B cell (primary cell): ENCODE measurements around the gene SAFB. TPM values are rescaled to one million over a fixed set of nuclear protein-coding genes. Genes with fewer than 3 reads are reported as not detected.
A peak's percentile ranks its signal among the peaks of the same experiment; 100 is the strongest.

Experiments
- ATAC-seq: fragments of 200-7000 bp; cut with Tn5 transposase; one replicate; pipeline ENCODE4 v1.10.0; 2021; ENCODE audit warnings: low read depth, mild to moderate bottlenecking, moderate number of reproducible peaks, moderate library complexity
- CTCF ChIA-PET: fragments of 350-600 bp; sonication (Branson Sonifier 250); formaldehyde crosslinking; loops from one replicate; lab custom pipeline; 2021; ENCODE audit warnings: antibody characterized with exemption, inconsistent platforms; lab: Charles Lee
- POLR2A ChIA-PET: fragments of 350-600 bp; sonication (Branson Sonifier 250); formaldehyde crosslinking; loops from one replicate; lab custom pipeline; 2021; ENCODE audit warnings: antibody characterized with exemption; lab: Charles Lee
- DNase-seq: peaks from one replicate; pipeline ENCODE4 v3.0.0; 2013
- H2AFZ ChIP-seq: 2 replicates; pipeline ENCODE4 v1.6.1; 2012; ENCODE audit warnings: mild to moderate bottlenecking, low read depth, low read length; ENCODE audit not compliant: insufficient read depth, poor library complexity, severe bottlenecking
- H3K27ac ChIP-seq, 2 donors: 1 replicate in 1 of 2; 2 replicates in 1 of 2; pipeline ENCODE4 v1.5.1; 2012 to 2013; ENCODE audit warnings: low read length in 2 of 2, mild to moderate bottlenecking in 2 of 2, moderate library complexity in 1 of 2
- H3K27me3 ChIP-seq, 4 experiments: fragments of 200-600 bp in 1 of 4; sonication (generic) in 1 of 4; replicated peaks in 1 of 4; 1 replicate in 2 of 4; 2 replicates in 2 of 4; pipeline versions ENCODE4 v1.6.1 to v1.7.0; 2013 to 2016; ENCODE audit warnings: low read length in 3 of 4, mild to moderate bottlenecking in 2 of 4, mixed read lengths in 1 of 4, moderate library complexity in 1 of 4; ENCODE audit not compliant: insufficient read depth in 4 of 4, control insufficient read depth in 3 of 4; ENCODE audit errors: control extremely low read depth in 1 of 4
- H3K36me3 ChIP-seq, 2 experiments: replicated peaks in 1 of 2; 1 replicate in 1 of 2; 2 replicates in 1 of 2; pipeline versions ENCODE4 v1.6.1 to v1.7.1; 2013; ENCODE audit warnings: low read length in 1 of 2; ENCODE audit not compliant: insufficient read depth in 2 of 2, control insufficient read depth in 1 of 2; ENCODE audit errors: control extremely low read depth in 1 of 2, extremely low read depth in 1 of 2
- H3K4me1 ChIP-seq, 2 donors: fragments of 200-600 bp in 1 of 2; sonication (generic) in 1 of 2; 1 replicate in 1 of 2; 2 replicates in 1 of 2; pipeline versions ENCODE4 v1.5.1 to v1.6.1; 2013 to 2017; ENCODE audit warnings: low read length in 2 of 2; ENCODE audit not compliant: control insufficient read depth in 2 of 2, insufficient read depth in 2 of 2
- H3K4me2 ChIP-seq: replicated peaks from 2 replicates; pipeline ENCODE3; 2012; ENCODE audit warnings: mild to moderate bottlenecking, low read depth, low read length; ENCODE audit not compliant: poor library complexity, severe bottlenecking
- H3K4me3 ChIP-seq, 5 experiments: fragments of 200-600 bp in 1 of 5; sonication (generic) in 1 of 5; 1 replicate in 3 of 5; 2 replicates in 2 of 5; pipeline versions ENCODE4 v1.5.1 to v1.7.0; 2011 to 2016; ENCODE audit warnings: low read length in 4 of 5, mild to moderate bottlenecking in 4 of 5, low read depth in 2 of 5, control low read depth in 1 of 5, moderate library complexity in 1 of 5; ENCODE audit not compliant: insufficient read depth in 1 of 5; ENCODE audit errors: control extremely low read depth in 1 of 5, extremely low read depth in 1 of 5
- H3K79me2 ChIP-seq: fragments of 200-600 bp; sonication (generic); one replicate; pipeline ENCODE4 v1.6.0; 2016; ENCODE audit warnings: low read length; ENCODE audit not compliant: control insufficient read depth, insufficient read depth
- H3K9ac ChIP-seq: fragments of 200-600 bp; sonication (generic); 2 replicates; pipeline ENCODE4 v1.6.1; 2017; ENCODE audit warnings: mild to moderate bottlenecking, low read length, moderate library complexity
- H3K9me3 ChIP-seq, 3 donors: one replicate each; pipeline versions ENCODE4 v1.6.1 to v1.7.1; 2013; ENCODE audit warnings: low read length in 2 of 3; ENCODE audit not compliant: control insufficient read depth in 2 of 3, insufficient read depth in 1 of 3; ENCODE audit errors: control extremely low read depth in 1 of 3
- H4K20me1 ChIP-seq: 2 replicates; pipeline ENCODE4 v1.6.0; 2012; ENCODE audit warnings: mild to moderate bottlenecking, low read length; ENCODE audit not compliant: insufficient read depth, control insufficient read depth, poor library complexity, severe bottlenecking
- H3K27ac Mint-ChIP-seq: one replicate; pipeline ENCODE4 v1.8.0; 2021; ENCODE audit warnings: mixed read lengths
- H3K27me3 Mint-ChIP-seq: one replicate; pipeline ENCODE4 v1.8.0; 2021; ENCODE audit warnings: mixed read lengths
- H3K4me1 Mint-ChIP-seq: one replicate; pipeline ENCODE4 v1.8.0; 2021; ENCODE audit warnings: mixed read lengths
- H3K4me3 Mint-ChIP-seq: one replicate; pipeline ENCODE4 v1.8.0; 2021; ENCODE audit warnings: mixed read lengths
- H3K9me3 Mint-ChIP-seq: one replicate; pipeline ENCODE4 v1.8.0; 2022; ENCODE audit warnings: mixed read lengths; ENCODE audit not compliant: insufficient read depth
- EZH2 ChIP-seq: IDR thresholded peaks from 2 replicates; pipeline ENCODE4 v1.6.1; 2012; ENCODE audit warnings: borderline replicate concordance, low read depth, mild to moderate bottlenecking, moderate library complexity, low read length; ENCODE audit not compliant: insufficient read depth, poor library complexity, severe bottlenecking
- WGBS: methylation state at CpG from one replicate; pipeline ENCODE4 v1.1.5; 2013; ENCODE audit warnings: missing lambda C conversion rate; ENCODE audit not compliant: insufficient coverage; 5-methylcytosine and 5-hydroxymethylcytosine counted together
- intact Hi-C: fragments of 100-400 bp; cut with micrococcal nuclease; formaldehyde crosslinking; loops from one replicate; pipeline ENCODE4 v1.10.0; 2022
- polyA plus RNA-seq: library from polyadenylated mRNA; depleted of rRNA; stranded (reverse); fragments of >200 nt; gene quantifications from 2 replicates; pipeline ENCODE4 v1.2.3, GENCODE V29; 2012
- total RNA-seq, 2 donors: library from RNA; stranded (reverse); fragments of 120-200 nt in 1 of 2; gene quantifications; 1 replicate in 1 of 2; 2 replicates in 1 of 2; pipeline versions ENCODE4 v1.2.3 to v1.2.4, GENCODE V29; 2013 to 2022
- TF ChIP-seq, protein P1 (sequence below): fragments of 200-600 bp; IDR thresholded peaks from one replicate; pipeline ENCODE4 v1.8.0; 2022; ENCODE audit warnings: antibody characterized with exemption, mild to moderate bottlenecking

Gene SAFB
- total and polyA plus RNA-seq, 2 donors (not counting 1 experiment from before 2014, with no cell fraction given): 91.0 to 221 TPM

- H3K27ac ChIP-seq: peak overlapping the region in 1 of 2 donors; percentile 30
- no peak overlapping the region for H3K9ac ChIP-seq
- no peaks in the 10 kb centered on the region for H3K27me3 ChIP-seq
- H3K36me3 ChIP-seq: peaks cover 0 to 53% of the 10 kb centered on the region in 2 experiments
- intact Hi-C loops: no loop called here
- H3K79me2 ChIP-seq: peaks cover 6% of the 10 kb centered on the region
- H3K9me3 ChIP-seq: no peaks in the 10 kb centered on the region
- H2AFZ ChIP-seq: no peak overlapping the region
- CTCF ChIA-PET: no interaction called here
- H4K20me1 ChIP-seq: peaks cover 55% of the 10 kb centered on the region
- no peak for TF ChIP-seq EZH2
- TF ChIP-seq, protein P1, sequence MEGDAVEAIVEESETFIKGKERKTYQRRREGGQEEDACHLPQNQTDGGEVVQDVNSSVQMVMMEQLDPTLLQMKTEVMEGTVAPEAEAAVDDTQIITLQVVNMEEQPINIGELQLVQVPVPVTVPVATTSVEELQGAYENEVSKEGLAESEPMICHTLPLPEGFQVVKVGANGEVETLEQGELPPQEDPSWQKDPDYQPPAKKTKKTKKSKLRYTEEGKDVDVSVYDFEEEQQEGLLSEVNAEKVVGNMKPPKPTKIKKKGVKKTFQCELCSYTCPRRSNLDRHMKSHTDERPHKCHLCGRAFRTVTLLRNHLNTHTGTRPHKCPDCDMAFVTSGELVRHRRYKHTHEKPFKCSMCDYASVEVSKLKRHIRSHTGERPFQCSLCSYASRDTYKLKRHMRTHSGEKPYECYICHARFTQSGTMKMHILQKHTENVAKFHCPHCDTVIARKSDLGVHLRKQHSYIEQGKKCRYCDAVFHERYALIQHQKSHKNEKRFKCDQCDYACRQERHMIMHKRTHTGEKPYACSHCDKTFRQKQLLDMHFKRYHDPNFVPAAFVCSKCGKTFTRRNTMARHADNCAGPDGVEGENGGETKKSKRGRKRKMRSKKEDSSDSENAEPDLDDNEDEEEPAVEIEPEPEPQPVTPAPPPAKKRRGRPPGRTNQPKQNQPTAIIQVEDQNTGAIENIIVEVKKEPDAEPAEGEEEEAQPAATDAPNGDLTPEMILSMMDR: no peak
- H3K4me1 ChIP-seq: peaks cover 10 to 13% of the 10 kb centered on the region in 2 donors
- ATAC-seq: peak; percentile 41
- peak; percentile 42 for DNase-seq
- Mint-ChIP-seq H3K27me3 (no peaks in the 10 kb centered on the region), H3K9me3 (no peaks in the 10 kb centered on the region), H3K4me1 (peaks cover 10% of the 10 kb centered on the region), H3K27ac (peak overlapping the region; percentile 26), H3K4me3 (peak overlapping the region; percentile 2)
- peak overlapping the region; percentile 34 for H3K4me2 ChIP-seq
- POLR2A ChIA-PET: interaction anchor here (0.6 kb wide), 1 partner anchor 714 kb away, joined by 4 read pairs; no protein-coding TSS in a partner anchor
- WGBS: 31% methylated on average over 24 of the region's 29 CpGs
- no peak overlapping the region for H3K4me3 ChIP-seq
Measured at GRCh38 chr19:5585461-5586299, 37.2 kb upstream of the SAFB start.
